BLaER1 treated with 17β-estradiol and CSF1 and Interleukin-3, amounts not matched to agents 10 nM and 100 nM (cell line): Measurements from ENCODE around the gene PTGIR.
A peak's percentile ranks its signal among the peaks of the same experiment; 100 is the strongest.

Experiments
- H3K27ac ChIP-seq, 11 experiments: shearing (Covaris generic); formaldehyde crosslinking; 2 replicates each; pipeline ENCODE4 v1.8.1; 2022
- H3K27me3 ChIP-seq, 11 experiments: shearing (Covaris generic); formaldehyde crosslinking; 2 replicates each; pipeline ENCODE4 v1.8.1; 2022
- H3K36me3 ChIP-seq, 11 experiments: shearing (Covaris generic); formaldehyde crosslinking; 2 replicates each; pipeline ENCODE4 v1.8.1; 2022
- H3K4me1 ChIP-seq, 10 experiments: shearing (Covaris generic); formaldehyde crosslinking; 2 replicates each; pipeline ENCODE4 v1.8.1; 2022
- H3K4me2 ChIP-seq, 11 experiments: shearing (Covaris generic); formaldehyde crosslinking; 2 replicates each; pipeline ENCODE4 v1.8.1; 2022
- H3K4me3 ChIP-seq, 10 experiments: shearing (Covaris generic); formaldehyde crosslinking; 2 replicates each; pipeline ENCODE4 v1.8.1; 2022
- H3K9ac ChIP-seq, 11 experiments: shearing (Covaris generic); formaldehyde crosslinking; 2 replicates each; pipeline ENCODE4 v1.8.1; 2022
- H3K9me3 ChIP-seq, 11 experiments: shearing (Covaris generic); formaldehyde crosslinking; replicated peaks in 1 of 11; 2 replicates each; pipeline ENCODE4 v1.8.1; 2022
- H4K20me1 ChIP-seq, 11 experiments: shearing (Covaris generic); formaldehyde crosslinking; 2 replicates each; pipeline ENCODE4 v1.8.1; 2022
- Cebpa-rat ChIP-seq, 11 experiments: shearing (Covaris generic); IDR thresholded peaks; 2 replicates each; pipeline ENCODE4 v1.8.1; 2022

Gene PTGIR

GRCh38 chr19:46598372-46598917 is 26.4 kb downstream of the PTGIR start:
- no peaks in the 10 kb centered on the region for H3K27me3 ChIP-seq
- no peak overlapping the region for H3K27ac ChIP-seq
- H3K4me1 ChIP-seq = peaks cover 14 to 21% (median 18%) of the 10 kb centered on the region in 10 experiments
- H3K4me3 ChIP-seq = no peak overlapping the region
- TF ChIP-seq Cebpa-rat (IDR thresholded peaks at IDR 0.05) = no peak
- H3K9me3 ChIP-seq = peaks cover 18 to 27% (median 24%) of the 10 kb centered on the region in 11 experiments
- H4K20me1 ChIP-seq = peaks cover 12 to 15% (median 15%) of the 10 kb centered on the region in 11 experiments
- 0 out of 22 replicates have a peak, but pooled peaks cover 0 to 5% (median 0%) of the 10 kb centered on the region in 11 experiments for H3K36me3 ChIP-seq
- H3K4me2 ChIP-seq = no peak overlapping the region
- no peak overlapping the region for H3K9ac ChIP-seq

GRCh38 chr19:46596008-46596407 is 28.9 kb downstream of the PTGIR start:
- Histone ChIP-seq H3K27me3 (no peaks in the 10 kb centered on the region), H3K4me3 (no peak overlapping the region), H3K4me1 (peaks cover 0 to 34% (median 5%) of the 10 kb centered on the region in 10 experiments; a peak in 9 of 20 replicates), H3K9me3 (peaks cover 18 to 27% (median 24%) of the 10 kb centered on the region in 11 experiments), H3K36me3 (0 out of 22 replicates have a peak, but pooled peaks cover 0 to 5% (median 0%) of the 10 kb centered on the region in 11 experiments), H3K27ac (no peak overlapping the region), H3K4me2 (no peak overlapping the region), H3K9ac (no peak overlapping the region), H4K20me1 (no peaks in the 10 kb centered on the region)
- no peak for TF ChIP-seq Cebpa-rat (IDR thresholded peaks at IDR 0.05)

- Histone ChIP-seq H4K20me1 (no peaks in the 10 kb centered on the region), H3K4me3 (no peak overlapping the region; a peak in 1 of 20 replicates), H3K4me1 (peaks cover 0 to 31% (median 0%) of the 10 kb centered on the region in 10 experiments; a peak in 6 of 20 replicates), H3K36me3 (no peaks in the 10 kb centered on the region), H3K9ac (no peak overlapping the region), H3K27ac (peak overlapping the region in 2 of 11 experiments; percentile 11 to 45; a peak in 2 of 22 replicates), H3K27me3 (no peaks in the 10 kb centered on the region), H3K4me2 (peak overlapping the region in 3 of 11 experiments; percentile 10 to 84 (median 79); a peak in 6 of 22 replicates), H3K9me3 (no peaks in the 10 kb centered on the region; a peak in 2 of 22 replicates)
- no peak for TF ChIP-seq Cebpa-rat (IDR thresholded peaks at IDR 0.05)
Observed at GRCh38 chr19:46591870-46592269, 33.0 kb downstream of the PTGIR start.

GRCh38 chr19:46591254-46591653 is 33.6 kb downstream of the PTGIR start:
- Histone ChIP-seq H3K27ac (peak overlapping the region in 2 of 11 experiments; percentile 11 to 45; a peak in 2 of 22 replicates), H3K9me3 (peaks cover 0 to 3% (median 0%) of the 10 kb centered on the region in 11 experiments; a peak in 3 of 22 replicates), H3K27me3 (no peaks in the 10 kb centered on the region), H3K36me3 (no peaks in the 10 kb centered on the region), H3K4me3 (no peak overlapping the region; a peak in 1 of 20 replicates), H4K20me1 (no peaks in the 10 kb centered on the region), H3K9ac (no peak overlapping the region), H3K4me2 (peak overlapping the region in 3 of 11 experiments; percentile 10 to 84 (median 79); a peak in 5 of 22 replicates), H3K4me1 (peaks cover 0 to 37% (median 0%) of the 10 kb centered on the region in 10 experiments; a peak in 6 of 20 replicates)
- TF ChIP-seq Cebpa-rat (IDR thresholded peaks at IDR 0.05) = no peak

- no peaks in the 10 kb centered on the region for H3K27me3 ChIP-seq
- H3K36me3 ChIP-seq = no peaks in the 10 kb centered on the region
- peaks cover 0 to 6% (median 0%) of the 10 kb centered on the region in 11 experiments; a peak in 3 of 22 replicates for H3K9me3 ChIP-seq
- no peaks in the 10 kb centered on the region for H4K20me1 ChIP-seq
- H3K4me1 ChIP-seq = peaks cover 0 to 45% (median 0%) of the 10 kb centered on the region in 10 experiments; a peak in 6 of 20 replicates
- TF ChIP-seq Cebpa-rat (IDR thresholded peaks at IDR 0.05) = no peak
- no peak overlapping the region for H3K4me3 ChIP-seq
- no peak overlapping the region for H3K9ac ChIP-seq
- no peak overlapping the region for H3K4me2 ChIP-seq
- H3K27ac ChIP-seq = no peak overlapping the region
Observed at GRCh38 chr19:46587861-46588260, 37.0 kb downstream of the PTGIR start.

GRCh38 chr19:46586294-46586693 is 38.6 kb downstream of the PTGIR start:
- no peak overlapping the region; a peak in 1 of 22 replicates for H3K27ac ChIP-seq
- peaks cover 0 to 29% (median 0%) of the 10 kb centered on the region in 10 experiments; a peak in 5 of 20 replicates for H3K4me1 ChIP-seq
- H3K4me3 ChIP-seq = no peak overlapping the region
- H3K9me3 ChIP-seq = peaks cover 0 to 6% (median 0%) of the 10 kb centered on the region in 11 experiments; a peak in 4 of 22 replicates
- H3K9ac ChIP-seq = no peak overlapping the region
- no peaks in the 10 kb centered on the region for H4K20me1 ChIP-seq
- peak overlapping the region in 2 of 11 experiments; percentile 70 to 72; a peak in 4 of 22 replicates for H3K4me2 ChIP-seq
- no peaks in the 10 kb centered on the region for H3K27me3 ChIP-seq
- H3K36me3 ChIP-seq = no peaks in the 10 kb centered on the region
- no peak for TF ChIP-seq Cebpa-rat (IDR thresholded peaks at IDR 0.05)

- no peaks in the 10 kb centered on the region for H3K27me3 ChIP-seq
- no peaks in the 10 kb centered on the region for H4K20me1 ChIP-seq
- no peak for TF ChIP-seq Cebpa-rat (IDR thresholded peaks at IDR 0.05)
- H3K36me3 ChIP-seq = no peaks in the 10 kb centered on the region
- H3K9ac ChIP-seq = no peak overlapping the region
- no peak overlapping the region; a peak in 1 of 22 replicates for H3K27ac ChIP-seq
- peak overlapping the region in 2 of 11 experiments; percentile 70 to 72; a peak in 3 of 22 replicates for H3K4me2 ChIP-seq
- H3K9me3 ChIP-seq = peaks cover 0 to 7% (median 0%) of the 10 kb centered on the region in 11 experiments; a peak in 2 of 22 replicates
- H3K4me1 ChIP-seq = peaks cover 0 to 23% (median 0%) of the 10 kb centered on the region in 10 experiments; a peak in 4 of 20 replicates
- no peak overlapping the region for H3K4me3 ChIP-seq
Observed at GRCh38 chr19:46585539-46585938, 39.4 kb downstream of the PTGIR start.

- H3K36me3 ChIP-seq = 0 out of 22 replicates have a peak, but pooled peaks cover 0 to 2% (median 0%) of the 10 kb centered on the region in 11 experiments
- H3K4me2 ChIP-seq = no peak overlapping the region
- no peak overlapping the region for H3K27ac ChIP-seq
- H3K4me1 ChIP-seq = peaks cover 21 to 32% (median 24%) of the 10 kb centered on the region in 10 experiments
- H3K9me3 ChIP-seq = peaks cover 13 to 25% (median 21%) of the 10 kb centered on the region in 11 experiments; a peak in 20 of 22 replicates
- H3K9ac ChIP-seq = no peak overlapping the region
- no peak for TF ChIP-seq Cebpa-rat (IDR thresholded peaks at IDR 0.05)
- H3K4me3 ChIP-seq = no peak overlapping the region
- H3K27me3 ChIP-seq = no peaks in the 10 kb centered on the region
- H4K20me1 ChIP-seq = no peaks in the 10 kb centered on the region
Observed at GRCh38 chr19:46580247-46580646, 44.6 kb downstream of the PTGIR start.

- H4K20me1 ChIP-seq = no peaks in the 10 kb centered on the region
- no peak for TF ChIP-seq Cebpa-rat (IDR thresholded peaks at IDR 0.05)
- no peak overlapping the region for H3K4me2 ChIP-seq
- H3K9me3 ChIP-seq = peaks cover 13 to 25% (median 21%) of the 10 kb centered on the region in 11 experiments; a peak in 20 of 22 replicates
- no peak overlapping the region for H3K27ac ChIP-seq
- H3K27me3 ChIP-seq = no peaks in the 10 kb centered on the region
- H3K4me1 ChIP-seq = peaks cover 27 to 36% (median 30%) of the 10 kb centered on the region in 10 experiments
- 0 out of 22 replicates have a peak, but pooled peaks cover 0 to 2% (median 0%) of the 10 kb centered on the region in 11 experiments for H3K36me3 ChIP-seq
- H3K4me3 ChIP-seq = no peak overlapping the region
- H3K9ac ChIP-seq = no peak overlapping the region
Observed at GRCh38 chr19:46579361-46579879, 45.5 kb downstream of the PTGIR start.
